ENCODE data around the gene QRFP.
A peak's percentile ranks its signal among the peaks of the same experiment; 100 is the strongest.

DNA sequence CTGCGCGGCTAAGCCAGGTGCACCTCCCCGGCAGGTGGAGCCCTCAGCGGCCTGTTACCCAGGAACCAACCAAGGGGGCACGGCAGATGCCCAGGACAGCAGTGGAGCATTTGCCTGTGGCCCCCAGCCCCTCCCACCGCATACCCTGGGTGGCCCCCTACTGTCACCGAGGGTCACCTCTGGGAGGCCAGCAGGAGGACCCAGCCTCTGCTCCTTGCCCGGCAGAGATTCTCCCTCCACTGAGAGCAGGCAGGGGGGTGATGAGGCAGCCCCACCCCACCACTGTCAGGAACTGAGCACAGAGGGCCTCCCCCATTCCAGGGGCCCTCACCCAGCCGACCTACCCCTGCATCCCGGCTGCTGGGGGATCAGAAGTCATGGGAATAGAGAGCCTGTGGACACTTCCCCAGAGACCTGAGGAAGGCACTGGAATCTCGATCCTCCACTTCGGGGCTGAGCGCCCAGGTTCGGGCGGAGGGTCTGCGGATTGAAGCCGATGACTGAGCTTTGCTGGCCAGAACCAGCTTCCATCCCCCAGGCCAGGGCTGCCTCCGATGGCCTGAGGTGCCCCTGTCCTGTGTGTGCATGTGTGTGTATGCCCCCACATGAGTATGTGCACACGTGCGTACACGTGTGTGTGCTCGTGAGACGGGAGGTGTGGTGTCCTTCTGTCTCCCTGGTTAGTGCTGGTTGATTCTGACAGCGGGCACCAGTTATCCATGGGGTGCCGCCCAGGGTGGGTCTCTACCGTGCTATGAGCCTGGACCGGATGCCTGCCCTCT lies at the start of gene QRFP:
- TF ChIP-seq, protein P1, sequence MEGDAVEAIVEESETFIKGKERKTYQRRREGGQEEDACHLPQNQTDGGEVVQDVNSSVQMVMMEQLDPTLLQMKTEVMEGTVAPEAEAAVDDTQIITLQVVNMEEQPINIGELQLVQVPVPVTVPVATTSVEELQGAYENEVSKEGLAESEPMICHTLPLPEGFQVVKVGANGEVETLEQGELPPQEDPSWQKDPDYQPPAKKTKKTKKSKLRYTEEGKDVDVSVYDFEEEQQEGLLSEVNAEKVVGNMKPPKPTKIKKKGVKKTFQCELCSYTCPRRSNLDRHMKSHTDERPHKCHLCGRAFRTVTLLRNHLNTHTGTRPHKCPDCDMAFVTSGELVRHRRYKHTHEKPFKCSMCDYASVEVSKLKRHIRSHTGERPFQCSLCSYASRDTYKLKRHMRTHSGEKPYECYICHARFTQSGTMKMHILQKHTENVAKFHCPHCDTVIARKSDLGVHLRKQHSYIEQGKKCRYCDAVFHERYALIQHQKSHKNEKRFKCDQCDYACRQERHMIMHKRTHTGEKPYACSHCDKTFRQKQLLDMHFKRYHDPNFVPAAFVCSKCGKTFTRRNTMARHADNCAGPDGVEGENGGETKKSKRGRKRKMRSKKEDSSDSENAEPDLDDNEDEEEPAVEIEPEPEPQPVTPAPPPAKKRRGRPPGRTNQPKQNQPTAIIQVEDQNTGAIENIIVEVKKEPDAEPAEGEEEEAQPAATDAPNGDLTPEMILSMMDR (IDR thresholded peaks at IDR 0.05; ENCODE audit: insufficient read depth, low read length, poor library complexity, severe bottlenecking): peak; percentile 15
- no peak for TF ChIP-seq EZH2phosphoT487 (conservative IDR thresholded peaks at IDR 0.05; ENCODE audit: low read length)

Measured in SU-DHL-6 (cell line).